Muscle layer of duodenum (tissue), 2 donors: ENCODE measurements around the gene PKM.
"Not testable (repeated sequence)": the region's sequence is repeated elsewhere in the genome, so short reads cannot be mapped to it uniquely, and the experiment has no call there.

Source experiments
- H3K27ac ChIP-seq: one replicate; pipeline ENCODE4 v1.7.0; 2013; ENCODE audit warnings: mild to moderate bottlenecking, low read length
- H3K27me3 ChIP-seq: one replicate; pipeline ENCODE4 v1.7.0; 2013; ENCODE audit warnings: low read depth, mild to moderate bottlenecking, control low read depth, low read length
- H3K36me3 ChIP-seq, 2 donors: one replicate each; pipeline ENCODE4 v1.7.0; 2013; ENCODE audit warnings: low read length in 2 of 2, control low read depth in 1 of 2, mild to moderate bottlenecking in 1 of 2; ENCODE audit not compliant: insufficient read depth in 2 of 2, control insufficient read depth in 1 of 2
- H3K4me1 ChIP-seq, 2 donors: one replicate each; pipeline ENCODE4 v1.7.0; 2013; ENCODE audit warnings: low read length in 2 of 2, mild to moderate bottlenecking in 2 of 2, control low read depth in 1 of 2, moderate library complexity in 1 of 2; ENCODE audit not compliant: insufficient read depth in 2 of 2, control insufficient read depth in 1 of 2
- H3K4me3 ChIP-seq, 2 donors: one replicate each; pipeline ENCODE4 v1.7.0; 2013; ENCODE audit warnings: low read length in 2 of 2, low read depth in 1 of 2, mild to moderate bottlenecking in 1 of 2
- H3K9me3 ChIP-seq, 2 donors: one replicate each; pipeline ENCODE4 v1.7.0; 2013; ENCODE audit warnings: low read length in 2 of 2, control low read depth in 1 of 2, mild to moderate bottlenecking in 1 of 2; ENCODE audit not compliant: control insufficient read depth in 1 of 2
- donor health status: healthy.

Gene PKM

GRCh38 chr15:72174551-72175165 is 56.3 kb downstream of the PKM start:
- no peaks in the 10 kb centered on the region for H3K27me3 ChIP-seq
- no peak overlapping the region for H3K4me3 ChIP-seq
- H3K4me1 ChIP-seq, result peaks cover 0 to 5% of the 10 kb centered on the region in 2 donors
- no peak overlapping the region for H3K27ac ChIP-seq
- H3K36me3 ChIP-seq, result no peaks in the 10 kb centered on the region
- H3K9me3 ChIP-seq, result no peaks in the 10 kb centered on the region

GRCh38 chr15:72173864-72174550 is 57.0 kb downstream of the PKM start:
- no peak overlapping the region for H3K27ac ChIP-seq

GRCh38 chr15:72173401-72173800 is 57.6 kb downstream of the PKM start:
- Histone ChIP-seq H3K36me3 (no peaks in the 10 kb centered on the region), H3K27me3 (no peaks in the 10 kb centered on the region), H3K4me1 (no peaks in the 10 kb centered on the region), H3K4me3 (no peak overlapping the region), H3K27ac (no peak overlapping the region), H3K9me3 (no peaks in the 10 kb centered on the region)

More at GRCh38 chr15:72173864-72174550, 57.0 kb downstream of the PKM start:
- H3K9me3 ChIP-seq, result no peaks in the 10 kb centered on the region
- no peaks in the 10 kb centered on the region for H3K27me3 ChIP-seq
- no peaks in the 10 kb centered on the region for H3K36me3 ChIP-seq
- no peaks in the 10 kb centered on the region for H3K4me1 ChIP-seq
- no peak overlapping the region for H3K4me3 ChIP-seq

GRCh38 chr15:72172796-72173195 is 58.2 kb downstream of the PKM start:
- no peaks in the 10 kb centered on the region for H3K36me3 ChIP-seq
- no peaks in the 10 kb centered on the region for H3K4me1 ChIP-seq
- no peak overlapping the region for H3K4me3 ChIP-seq

GRCh38 chr15:72171978-72172377 is 59.0 kb downstream of the PKM start:
- H3K27ac ChIP-seq, H3K36me3 ChIP-seq, H3K4me3 ChIP-seq, H3K27me3 ChIP-seq, H3K9me3 ChIP-seq, H3K4me1 ChIP-seq: not testable (repeated sequence)

More at GRCh38 chr15:72172796-72173195, 58.2 kb downstream of the PKM start:
- H3K27ac ChIP-seq, result no peak overlapping the region
- H3K27me3 ChIP-seq, result no peaks in the 10 kb centered on the region
- H3K9me3 ChIP-seq, result no peaks in the 10 kb centered on the region

GRCh38 chr15:72170691-72171090 is 60.3 kb downstream of the PKM start:
- H3K36me3 ChIP-seq, result no peaks in the 10 kb centered on the region
- H3K27ac ChIP-seq, result no peak overlapping the region
- H3K27me3 ChIP-seq, result no peaks in the 10 kb centered on the region
- no peak overlapping the region for H3K4me3 ChIP-seq
- no peaks in the 10 kb centered on the region for H3K4me1 ChIP-seq
- H3K9me3 ChIP-seq, result no peaks in the 10 kb centered on the region

GRCh38 chr15:72169921-72170611 is 60.9 kb downstream of the PKM start:
- Histone ChIP-seq H3K9me3 (no peaks in the 10 kb centered on the region), H3K4me3 (no peak overlapping the region), H3K36me3 (no peaks in the 10 kb centered on the region), H3K27me3 (no peaks in the 10 kb centered on the region), H3K4me1 (no peaks in the 10 kb centered on the region), H3K27ac (no peak overlapping the region)

- no peaks in the 10 kb centered on the region for H3K36me3 ChIP-seq
- H3K4me3 ChIP-seq, result no peak overlapping the region
- no peaks in the 10 kb centered on the region for H3K27me3 ChIP-seq
- H3K27ac ChIP-seq, result no peak overlapping the region
- no peaks in the 10 kb centered on the region for H3K4me1 ChIP-seq
- H3K9me3 ChIP-seq, result no peaks in the 10 kb centered on the region
These were observed 61.6 kb downstream of the PKM start for GRCh38 chr15:72169236-72169920.

GRCh38 chr15:72168808-72169190 is 62.2 kb downstream of the PKM start:
- Histone ChIP-seq H3K27ac (no peak overlapping the region), H3K4me3 (no peak overlapping the region), H3K36me3 (no peaks in the 10 kb centered on the region), H3K9me3 (no peaks in the 10 kb centered on the region), H3K27me3 (no peaks in the 10 kb centered on the region), H3K4me1 (no peaks in the 10 kb centered on the region)

- no peaks in the 10 kb centered on the region for H3K4me1 ChIP-seq
- no peak overlapping the region for H3K27ac ChIP-seq
- no peaks in the 10 kb centered on the region for H3K36me3 ChIP-seq
- no peaks in the 10 kb centered on the region for H3K9me3 ChIP-seq
- H3K27me3 ChIP-seq, result no peaks in the 10 kb centered on the region
- H3K4me3 ChIP-seq, result no peak overlapping the region
These were observed 62.7 kb downstream of the PKM start for GRCh38 chr15:72168131-72168807.

GRCh38 chr15:72167445-72167844 is 63.5 kb downstream of the PKM start:
- H3K4me1 ChIP-seq, result no peaks in the 10 kb centered on the region
- no peak overlapping the region for H3K27ac ChIP-seq
- H3K36me3 ChIP-seq, result no peaks in the 10 kb centered on the region
- no peak overlapping the region for H3K4me3 ChIP-seq
- H3K27me3 ChIP-seq, result no peaks in the 10 kb centered on the region
- H3K9me3 ChIP-seq, result no peaks in the 10 kb centered on the region
